Upper lobe of left lung (tissue), 6 donors: ENCODE results near the gene ABCC4. TPM values are rescaled to one million over a fixed set of nuclear protein-coding genes. Genes with fewer than 3 reads are reported as not detected.
"Not testable (repeated sequence)": the region's sequence is repeated elsewhere in the genome, so short reads cannot be mapped to it uniquely, and the experiment has no call there.

Source experiments
- ATAC-seq, 2 donors: fragments of 200-7000 bp; cut with Tn5 transposase; one replicate each; pipeline ENCODE4 v1.9.1; 2022; ENCODE audit warnings: mild to moderate bottlenecking in 2 of 2, moderate library complexity in 2 of 2; ENCODE audit not compliant: low FRiP score in 2 of 2
- DNase-seq, 2 donors: peaks; one replicate each; pipeline ENCODE4 v3.0.0-alpha.2; 2019 to 2020
- H3K27ac ChIP-seq, 4 donors: fragments of 200-600 bp; sonication (generic); one replicate each; pipeline ENCODE4 v1.5.1; 2016 to 2019
- H3K27me3 ChIP-seq, 4 donors: fragments of 200-600 bp; sonication (generic); one replicate each; pipeline ENCODE4 v1.5.1; 2017 to 2019
- H3K36me3 ChIP-seq, 4 donors: fragments of 200-600 bp; sonication (generic); one replicate each; pipeline ENCODE4 v1.5.1; 2016 to 2019
- H3K4me1 ChIP-seq, 4 donors: fragments of 200-600 bp; sonication (generic); one replicate each; pipeline ENCODE4 v1.5.1; 2018 to 2019
- H3K4me3 ChIP-seq, 4 donors: fragments of 200-600 bp; sonication (generic); one replicate each; pipeline ENCODE4 v1.5.1; 2017 to 2019; ENCODE audit warnings: mild to moderate bottlenecking in 2 of 4, moderate library complexity in 1 of 4
- H3K9me3 ChIP-seq, 4 donors: fragments of 200-600 bp; sonication (generic); one replicate each; pipeline ENCODE4 v1.5.1; 2018 to 2019
- EP300 ChIP-seq, 4 donors: sonication (generic); formaldehyde crosslinking; IDR thresholded peaks; one replicate each; pipeline ENCODE4 v1.5.1; 2017; ENCODE audit warnings: antibody characterized with exemption in 4 of 4, control low read depth in 2 of 4
- POLR2A ChIP-seq, 4 donors: fragments of 450-650 bp; IDR thresholded peaks; one replicate each; pipeline ENCODE4 v1.5.1; 2016 to 2017; ENCODE audit warnings: antibody characterized with exemption in 4 of 4, mild to moderate bottlenecking in 2 of 4
- POLR2AphosphoS5 ChIP-seq, 2 donors: sonication (generic); formaldehyde crosslinking; IDR thresholded peaks; one replicate each; pipeline ENCODE4 v1.5.1; 2017; ENCODE audit warnings: antibody characterized with exemption in 2 of 2
- WGBS, 2 donors: methylation state at CpG; one replicate each; pipeline ENCODE4 v1.1.5; 2017 to 2018; 5-methylcytosine and 5-hydroxymethylcytosine counted together
- total RNA-seq, 6 donors: library from RNA; depleted of rRNA in 4 of 6; stranded (reverse); fragments of >200 nt in 4 of 6; gene quantifications; one replicate each; pipeline versions ENCODE4 v1.1.0 to v1.2.1, GENCODE V29; 2016 to 2021
- TF ChIP-seq, protein P1 (sequence below), 6 experiments: fragments of 450-650 bp in 4 of 6; fragments of 200-600 bp in 2 of 6; sonication (generic) in 2 of 6; IDR thresholded peaks; one replicate each; pipeline ENCODE4 v1.5.1; 2016 to 2019; ENCODE audit warnings: antibody characterized with exemption in 6 of 6
- donor health status: DM: no; HTN: no; CAD: no; lungs with moderate emphysema.
- donor health status: DM: no; HTN: yes; CAD: no; lungs with severe emphysema.

Gene ABCC4
- total RNA-seq, 6 donors from 2014 or later, result 17.0 to 78.6 (median 31.9) TPM

DNA sequence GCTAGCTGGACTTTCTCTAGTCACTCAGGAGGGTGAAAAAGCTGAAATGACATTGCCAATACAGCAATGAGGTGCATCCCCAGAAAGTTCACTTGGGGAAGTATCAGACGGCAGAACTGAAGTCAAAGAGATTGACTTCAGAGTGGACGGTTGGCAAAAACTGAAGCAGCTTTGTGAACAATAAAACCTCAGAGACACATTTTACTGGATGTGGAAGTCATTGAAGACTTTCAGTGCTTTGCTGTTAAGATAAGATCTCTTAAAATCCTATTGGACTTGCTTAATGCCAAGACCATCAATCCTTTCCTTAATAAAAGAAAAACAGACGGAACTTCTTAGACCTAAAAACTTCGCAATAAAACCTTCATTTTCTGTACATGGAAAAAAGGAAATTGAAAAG is 103.7 kb downstream of the ABCC4 start:
- Histone ChIP-seq H3K36me3 (peaks cover 0 to 14% (median 7%) of the 10 kb centered on the region in 4 donors), H3K4me3 (no peak overlapping the region), H3K27ac (no peak overlapping the region), H3K9me3 (no peaks in the 10 kb centered on the region), H3K27me3 (no peaks in the 10 kb centered on the region), H3K4me1 (peaks cover 0 to 6% (median 2%) of the 10 kb centered on the region in 4 donors)
- 68 to 90% methylated on average over 4 of the region's 4 CpGs for WGBS, 2 donors
- no peak for ATAC-seq
- DNase-seq, result no peak
- no peak for TF ChIP-seq EP300 (IDR thresholded peaks at IDR 0.05)
- TF ChIP-seq POLR2A (IDR thresholded peaks at IDR 0.05), result no peak
- TF ChIP-seq, protein P1, sequence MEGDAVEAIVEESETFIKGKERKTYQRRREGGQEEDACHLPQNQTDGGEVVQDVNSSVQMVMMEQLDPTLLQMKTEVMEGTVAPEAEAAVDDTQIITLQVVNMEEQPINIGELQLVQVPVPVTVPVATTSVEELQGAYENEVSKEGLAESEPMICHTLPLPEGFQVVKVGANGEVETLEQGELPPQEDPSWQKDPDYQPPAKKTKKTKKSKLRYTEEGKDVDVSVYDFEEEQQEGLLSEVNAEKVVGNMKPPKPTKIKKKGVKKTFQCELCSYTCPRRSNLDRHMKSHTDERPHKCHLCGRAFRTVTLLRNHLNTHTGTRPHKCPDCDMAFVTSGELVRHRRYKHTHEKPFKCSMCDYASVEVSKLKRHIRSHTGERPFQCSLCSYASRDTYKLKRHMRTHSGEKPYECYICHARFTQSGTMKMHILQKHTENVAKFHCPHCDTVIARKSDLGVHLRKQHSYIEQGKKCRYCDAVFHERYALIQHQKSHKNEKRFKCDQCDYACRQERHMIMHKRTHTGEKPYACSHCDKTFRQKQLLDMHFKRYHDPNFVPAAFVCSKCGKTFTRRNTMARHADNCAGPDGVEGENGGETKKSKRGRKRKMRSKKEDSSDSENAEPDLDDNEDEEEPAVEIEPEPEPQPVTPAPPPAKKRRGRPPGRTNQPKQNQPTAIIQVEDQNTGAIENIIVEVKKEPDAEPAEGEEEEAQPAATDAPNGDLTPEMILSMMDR (IDR thresholded peaks at IDR 0.05), result no peak
- TF ChIP-seq POLR2AphosphoS5 (IDR thresholded peaks at IDR 0.05), result no peak

- H3K9me3 ChIP-seq, result no peaks in the 10 kb centered on the region
- DNase-seq (no peak), ATAC-seq (no peak)
- H3K27ac ChIP-seq, result no peak overlapping the region
- 73 to 79% methylated on average over 6 of the region's 6 CpGs for WGBS, 2 donors
- peaks cover 3 to 7% (median 5%) of the 10 kb centered on the region in 4 donors for H3K4me1 ChIP-seq
- H3K4me3 ChIP-seq, result no peak overlapping the region
- H3K27me3 ChIP-seq, result no peaks in the 10 kb centered on the region
- TF ChIP-seq POLR2AphosphoS5 (IDR thresholded peaks at IDR 0.05) (no peak), POLR2A (IDR thresholded peaks at IDR 0.05) (no peak), EP300 (IDR thresholded peaks at IDR 0.05) (no peak)
- TF ChIP-seq, protein P1 (IDR thresholded peaks at IDR 0.05), result no peak
- H3K36me3 ChIP-seq, result peaks cover 0 to 13% (median 3%) of the 10 kb centered on the region in 4 donors
These were observed 106.1 kb downstream of the ABCC4 start for GRCh38 chr13:95195146-95195545.

DNA sequence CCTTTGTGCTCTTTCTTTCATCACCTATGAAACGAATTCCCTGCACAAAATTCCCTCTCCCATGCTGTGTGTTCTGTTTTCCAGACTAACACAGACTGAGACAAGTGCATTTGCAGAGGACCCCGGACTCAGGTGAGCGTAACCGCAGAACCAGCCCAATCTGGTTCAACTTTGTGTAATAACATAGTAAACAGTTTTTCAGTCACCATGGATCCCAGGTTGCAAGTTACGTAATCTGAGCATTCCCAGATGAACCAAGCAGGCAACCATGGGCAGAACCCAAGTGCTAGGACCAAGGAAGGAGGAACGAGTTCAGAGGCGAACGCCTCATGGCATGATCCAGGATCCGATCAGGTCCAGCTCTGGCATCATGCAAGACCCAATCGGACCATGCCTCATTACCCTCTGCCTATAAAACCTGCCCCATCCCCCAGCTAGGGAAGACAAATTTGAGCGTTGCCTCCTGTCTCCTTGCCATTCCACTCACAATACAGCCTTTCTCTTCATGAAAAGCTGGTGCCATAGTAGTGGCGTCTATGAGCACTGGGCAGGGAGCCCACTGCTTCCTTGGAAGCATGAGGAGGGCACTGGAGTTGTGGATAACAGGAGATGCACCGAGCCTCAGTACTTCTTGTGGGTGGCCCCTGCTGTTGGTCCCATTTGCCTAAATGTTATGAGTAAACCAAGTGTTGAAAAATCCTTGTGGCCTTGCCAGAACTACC is 107.6 kb downstream of the ABCC4 start:
- Histone ChIP-seq H3K27me3 (no peaks in the 10 kb centered on the region), H3K36me3 (peaks cover 0 to 7% (median 3%) of the 10 kb centered on the region in 4 donors), H3K9me3 (no peaks in the 10 kb centered on the region), H3K27ac (peak overlapping the region in 1 of 4 donors; percentile 38), H3K4me1 (peaks cover 3 to 7% (median 5%) of the 10 kb centered on the region in 4 donors), H3K4me3 (no peak overlapping the region)
- WGBS, 2 donors, result 92 to 94% methylated on average over 12 to 13 of the region's 13 CpGs
- DNase-seq, result no peak
- ATAC-seq, result no peak
- TF ChIP-seq EP300 (IDR thresholded peaks at IDR 0.05) (no peak), POLR2A (IDR thresholded peaks at IDR 0.05) (no peak), POLR2AphosphoS5 (IDR thresholded peaks at IDR 0.05) (no peak)
- TF ChIP-seq, protein P1 (IDR thresholded peaks at IDR 0.05), result no peak

- no peak overlapping the region for H3K4me3 ChIP-seq
- WGBS, 2 donors, result 76 to 80% methylated on average over 5 to 7 of the region's 7 CpGs
- no peaks in the 10 kb centered on the region for H3K27me3 ChIP-seq
- peaks cover 0 to 7% (median 4%) of the 10 kb centered on the region in 4 donors for H3K36me3 ChIP-seq
- TF ChIP-seq EP300 (IDR thresholded peaks at IDR 0.05), result no peak
- no peak for TF ChIP-seq POLR2AphosphoS5 (IDR thresholded peaks at IDR 0.05)
- no peak for TF ChIP-seq POLR2A (IDR thresholded peaks at IDR 0.05)
- TF ChIP-seq, protein P1 (IDR thresholded peaks at IDR 0.05), result no peak
- H3K27ac ChIP-seq, result peak overlapping the region in 1 of 4 donors; percentile 38
- H3K9me3 ChIP-seq, result no peaks in the 10 kb centered on the region
- peaks cover 3 to 7% (median 5%) of the 10 kb centered on the region in 4 donors for H3K4me1 ChIP-seq
- ATAC-seq (peak in 1 of 2 donors; percentile 13), DNase-seq (no peak)
These were observed 108.3 kb downstream of the ABCC4 start for GRCh38 chr13:95192998-95193397.

GRCh38 chr13:95192564-95192945 is 108.7 kb downstream of the ABCC4 start:
- DNase-seq, H3K4me3 ChIP-seq, H3K36me3 ChIP-seq, H3K9me3 ChIP-seq, H3K4me1 ChIP-seq, ATAC-seq, H3K27me3 ChIP-seq: not testable (repeated sequence)
- WGBS, 2 donors, result 81 to 88% methylated on average over 5 of the region's 5 CpGs
- H3K27ac ChIP-seq, result peak overlapping the region in 1 of 4 donors; percentile 23
